Measurements from ENCODE around the gene RASAL3. TPM values are rescaled to one million over a fixed set of nuclear protein-coding genes. Genes with fewer than 3 reads are reported as not detected.

RASAL3 gene
- total and polyA plus RNA-seq, 4 donors, result 0.76 to 1.5 (median 1.1) TPM

- H3K36me3 ChIP-seq (ENCODE audit: control insufficient read depth in 4 of 4, insufficient read depth in 3 of 4, low read depth in 1 of 4, low read length in 3 of 4), result peaks cover 16 to 48% (median 31%) of the 10 kb centered on the region in 4 donors
- 89% methylated on average over 7 of the region's 7 CpGs for WGBS
- no peak overlapping the region for H3K27ac ChIP-seq (ENCODE audit: low read depth in 1 of 2, low read length in 2 of 2)
- H3K4me1 ChIP-seq (ENCODE audit: control insufficient read depth in 4 of 4, insufficient read depth in 4 of 4, low read length in 3 of 4), result peaks cover 2 to 11% (median 5%) of the 10 kb centered on the region in 4 donors
- no peaks in the 10 kb centered on the region for H3K27me3 ChIP-seq (ENCODE audit: control insufficient read depth in 4 of 4, insufficient read depth in 4 of 4, low read length in 3 of 4)
- no peak for TF ChIP-seq CTCF (IDR thresholded peaks at IDR 0.05; ENCODE audit: low read depth, low read length, missing input control)
- peak in 1 of 2 donors; percentile 15 for TF ChIP-seq RXRA (IDR thresholded peaks at IDR 0.05)
- peak; percentile 18 for TF ChIP-seq SP1 (IDR thresholded peaks at IDR 0.05)
- TF ChIP-seq NR2F2 (IDR thresholded peaks at IDR 0.05), result peak; percentile 83
- no peak for TF ChIP-seq FOXA2 (IDR thresholded peaks at IDR 0.05)
- TF ChIP-seq ATF3 (IDR thresholded peaks at IDR 0.05), result no peak
- TF ChIP-seq HNF4A (conservative IDR thresholded peaks at IDR 0.05), result no peak
- no peak for TF ChIP-seq RAD21 (IDR thresholded peaks at IDR 0.05)
- H3K9ac ChIP-seq (ENCODE audit: low read depth in 1 of 2, low read length in 2 of 2), result no peak overlapping the region
- no peak overlapping the region for H3K4me3 ChIP-seq (ENCODE audit: low read depth in 1 of 3, low read length in 3 of 3)
- H3K9me3 ChIP-seq (ENCODE audit: control insufficient read depth in 4 of 4, low read length in 3 of 4), result no peaks in the 10 kb centered on the region
- DNase-seq (ENCODE audit: low spot score), result no peak
Measured at GRCh38 chr19:15404097-15404779, 60.1 kb downstream of the RASAL3 start.

GRCh38 chr19:15403151-15403531 lies 61.2 kb downstream of the RASAL3 start:
- Histone ChIP-seq H3K9me3 (ENCODE audit: control insufficient read depth in 4 of 4, low read length in 3 of 4) (no peaks in the 10 kb centered on the region), H3K9ac (ENCODE audit: low read depth in 1 of 2, low read length in 2 of 2) (no peak overlapping the region), H3K27me3 (ENCODE audit: control insufficient read depth in 4 of 4, insufficient read depth in 4 of 4, low read length in 3 of 4) (no peaks in the 10 kb centered on the region), H3K4me3 (ENCODE audit: low read depth in 1 of 3, low read length in 3 of 3) (no peak overlapping the region), H3K36me3 (ENCODE audit: control insufficient read depth in 4 of 4, insufficient read depth in 3 of 4, low read depth in 1 of 4, low read length in 3 of 4) (peaks cover 19 to 55% (median 36%) of the 10 kb centered on the region in 4 donors), H3K4me1 (ENCODE audit: control insufficient read depth in 4 of 4, insufficient read depth in 4 of 4, low read length in 3 of 4) (peaks cover 2 to 9% (median 5%) of the 10 kb centered on the region in 4 donors), H3K27ac (ENCODE audit: low read depth in 1 of 2, low read length in 2 of 2) (no peak overlapping the region)
- no peak for DNase-seq (ENCODE audit: low spot score)
- TF ChIP-seq HNF4G (IDR thresholded peaks at IDR 0.05) (no peak), GABPA (IDR thresholded peaks at IDR 0.05 in 1 of 2, conservative IDR thresholded peaks at IDR 0.05 in 1 of 2) (no peak), FOXA2 (IDR thresholded peaks at IDR 0.05) (no peak), NR2F2 (IDR thresholded peaks at IDR 0.05) (no peak), SP1 (IDR thresholded peaks at IDR 0.05) (no peak), ZBTB33 (IDR thresholded peaks at IDR 0.05) (no peak), RXRA (IDR thresholded peaks at IDR 0.05) (no peak), EGR1 (IDR thresholded peaks at IDR 0.05; ENCODE audit: low read depth in 2 of 2) (no peak), ATF3 (IDR thresholded peaks at IDR 0.05) (no peak), JUND (IDR thresholded peaks at IDR 0.05) (no peak), TAF1 (conservative IDR thresholded peaks at IDR 0.05) (no peak), REST (IDR thresholded peaks at IDR 0.05) (no peak)
- WGBS, result 96% methylated on average over 10 of the region's 10 CpGs
